CD4-positive, alpha-beta T cell treated with Interleukin-4 for 4 hours (primary cell): ENCODE results near the gene SLC16A13.
A peak's percentile ranks its signal among the peaks of the same experiment; 100 is the strongest.
"Not testable (repeated sequence)": the region's sequence is repeated elsewhere in the genome, so short reads cannot be mapped to it uniquely, and the experiment has no call there.

Experiments used
- DNase-seq: peaks from one replicate; pipeline ENCODE4 v3.0.0-alpha.2; 2020

The SLC16A13 gene

DNA sequence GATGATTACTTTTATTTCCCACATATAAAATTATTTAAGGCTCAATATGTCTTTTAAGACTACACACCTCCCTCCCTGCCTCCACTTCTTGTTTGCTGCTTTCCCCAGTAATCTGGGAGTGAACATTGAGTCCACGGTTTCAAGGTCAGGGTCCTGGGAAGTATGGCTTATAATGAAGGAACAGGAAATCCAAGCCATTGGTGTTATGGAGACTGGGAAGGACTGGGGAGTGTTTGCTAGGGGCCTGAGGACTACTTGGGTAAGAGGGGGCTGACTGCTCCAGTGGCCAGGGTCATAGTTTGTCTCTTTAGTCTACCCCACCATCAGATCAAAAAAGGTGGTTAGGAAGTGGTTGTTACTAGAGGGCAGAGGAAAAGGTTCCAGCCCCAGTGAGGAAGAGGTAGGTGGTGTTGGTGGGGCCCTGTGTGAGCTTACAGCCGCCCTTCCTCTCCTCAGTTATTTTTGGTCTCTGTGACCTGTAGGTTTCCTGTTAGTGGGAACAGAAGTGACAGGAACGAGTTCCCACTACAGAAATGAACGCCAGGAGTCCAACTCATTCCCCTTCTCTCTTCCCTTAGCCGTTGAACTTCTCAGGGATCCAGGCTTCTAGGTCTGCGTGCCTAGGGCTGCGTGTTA is 742 bp upstream of the SLC16A13 start:
- DNase-seq = peak; percentile 64

DNA sequence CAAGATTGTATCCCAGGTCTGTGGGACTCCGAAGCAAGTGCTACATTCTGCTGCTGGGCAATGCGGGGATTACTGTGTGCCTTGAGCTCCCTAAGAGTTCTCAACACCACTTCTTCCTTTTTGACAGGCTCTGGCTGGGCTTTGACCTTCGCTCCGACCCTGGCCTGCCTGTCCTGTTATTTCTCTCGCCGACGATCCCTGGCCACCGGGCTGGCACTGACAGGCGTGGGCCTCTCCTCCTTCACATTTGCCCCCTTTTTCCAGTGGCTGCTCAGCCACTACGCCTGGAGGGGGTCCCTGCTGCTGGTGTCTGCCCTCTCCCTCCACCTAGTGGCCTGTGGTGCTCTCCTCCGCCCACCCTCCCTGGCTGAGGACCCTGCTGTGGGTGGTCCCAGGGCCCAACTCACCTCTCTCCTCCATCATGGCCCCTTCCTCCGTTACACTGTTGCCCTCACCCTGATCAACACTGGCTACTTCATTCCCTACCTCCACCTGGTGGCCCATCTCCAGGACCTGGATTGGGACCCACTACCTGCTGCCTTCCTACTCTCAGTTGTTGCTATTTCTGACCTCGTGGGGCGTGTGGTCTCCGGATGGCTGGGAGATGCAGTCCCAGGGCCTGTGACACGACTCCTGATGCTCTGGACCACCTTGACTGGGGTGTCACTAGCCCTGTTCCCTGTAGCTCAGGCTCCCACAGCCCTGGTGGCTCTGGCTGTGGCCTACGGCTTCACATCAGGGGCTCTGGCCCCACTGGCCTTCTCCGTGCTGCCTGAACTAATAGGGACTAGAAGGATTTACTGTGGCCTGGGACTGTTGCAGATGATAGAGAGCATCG is 2.4 kb downstream of the SLC16A13 start:
- DNase-seq = no peak

DNA sequence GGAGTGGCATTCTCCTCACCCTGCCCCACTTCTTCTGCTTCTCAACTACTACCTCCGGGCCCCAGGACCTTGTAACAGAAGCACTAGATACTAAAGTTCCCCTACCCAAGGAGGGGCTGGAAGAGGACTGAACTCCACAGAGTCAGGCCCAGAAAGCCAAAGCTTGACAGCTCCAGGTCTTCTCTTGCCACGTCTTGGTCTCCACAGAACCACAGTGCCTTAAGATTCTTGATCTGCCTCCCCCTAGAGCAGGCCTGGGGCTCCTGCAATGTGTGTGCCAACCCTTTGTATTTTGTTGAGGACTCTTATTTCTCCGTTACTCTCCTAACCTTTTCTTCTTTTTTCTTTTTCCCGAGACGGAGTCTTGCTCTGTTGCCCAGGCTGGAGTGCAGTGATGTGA is 4.0 kb downstream of the SLC16A13 start:
- DNase-seq = no peak

GRCh38 chr17:7041607-7042500 is 6.0 kb downstream of the SLC16A13 start:
- DNase-seq = no peak

- DNase-seq = peak; percentile 18
Measured at GRCh38 chr17:7042501-7043181, 6.8 kb downstream of the SLC16A13 start.

DNA sequence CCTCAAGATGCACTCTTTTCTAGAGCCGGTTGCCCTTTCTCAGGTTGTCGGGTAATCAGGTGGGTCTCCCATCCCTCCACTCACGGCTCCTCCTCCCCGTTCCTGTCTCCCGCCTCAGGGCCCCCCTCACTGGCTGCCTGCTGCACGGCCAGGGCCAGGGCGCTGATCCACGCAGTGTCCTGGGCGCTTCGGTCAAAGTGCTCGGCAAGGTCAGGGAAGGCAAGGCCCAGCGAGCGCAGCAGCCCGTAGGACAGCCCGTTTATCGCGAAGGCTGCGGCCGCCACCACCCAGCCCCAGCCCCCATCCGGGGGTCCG is 7.3 kb downstream of the SLC16A13 start:
- DNase-seq = no peak

DNA sequence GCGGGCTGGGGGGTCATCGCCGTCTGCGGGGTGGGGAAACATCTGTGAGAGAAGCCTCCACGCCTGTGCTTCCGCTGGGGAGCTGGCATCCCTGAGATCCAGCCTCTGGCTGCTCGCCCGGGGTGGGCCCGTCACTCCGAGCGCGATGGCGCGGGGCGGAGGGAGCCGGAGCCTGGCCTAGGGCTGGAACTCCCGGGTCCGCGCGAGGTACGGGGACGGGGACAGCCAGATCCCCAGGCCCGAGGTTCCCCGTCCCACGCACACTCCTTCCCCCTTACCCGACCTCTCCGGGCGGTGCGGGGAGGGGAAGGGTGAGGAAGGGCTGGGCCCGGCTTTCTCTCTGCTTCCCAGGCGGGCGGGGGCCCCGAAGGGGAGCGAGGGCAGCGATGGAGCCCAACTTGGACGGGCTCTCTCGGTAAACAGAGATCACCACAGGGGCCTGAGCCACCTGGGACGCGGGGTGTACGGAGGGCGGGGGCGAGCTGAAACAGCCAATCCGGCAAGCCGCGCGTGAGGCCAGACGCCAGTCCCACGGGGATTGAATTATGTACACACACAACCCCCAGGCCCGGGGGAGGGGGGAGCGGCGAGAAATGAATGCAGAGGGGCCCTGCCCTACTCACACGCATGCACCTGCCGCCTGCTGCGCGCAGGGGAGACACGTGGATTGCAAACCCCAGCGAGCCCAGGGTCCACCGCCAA is 7.8 kb downstream of the SLC16A13 start, which contains the start of gene SLC16A11:
SLC16A11 (minus strand) TSS at position 596 of the 702 bp plus-strand sequence; CDS start at position 17, 579 bp downstream.
- DNase-seq = no peak

DNA sequence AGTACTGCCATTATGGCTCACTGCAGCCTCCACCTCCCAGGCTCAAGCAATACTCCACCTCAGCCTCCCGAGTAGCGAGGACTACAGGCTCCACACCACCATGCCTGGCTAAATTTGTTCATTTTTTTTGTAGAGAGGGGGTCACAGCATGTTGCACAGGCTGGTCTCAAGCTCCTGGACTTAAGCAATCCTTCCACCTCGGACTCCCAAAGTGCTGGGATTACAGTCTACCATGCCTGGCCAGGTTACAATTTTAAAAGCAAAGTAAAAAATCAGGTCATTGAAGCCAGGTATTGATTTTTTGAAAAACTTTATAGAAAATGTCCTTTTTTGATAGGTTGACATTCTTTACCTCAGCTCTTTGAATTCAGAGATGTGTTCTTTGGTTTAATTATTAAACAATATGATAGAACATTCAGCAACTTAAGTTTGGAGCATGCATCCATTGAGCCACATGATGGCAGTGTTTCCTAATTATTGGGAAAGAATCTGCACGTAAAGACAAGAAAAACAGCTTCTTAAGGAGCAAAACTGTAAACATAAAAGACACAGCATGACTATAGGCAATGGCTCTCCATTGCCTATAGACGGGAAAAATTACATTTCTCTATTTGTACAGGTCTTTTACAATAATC is 9.8 kb downstream of the SLC16A13 start:
- DNase-seq = peak; percentile 83

GRCh38 chr17:7046127-7046724 is 10.4 kb downstream of the SLC16A13 start:
- DNase-seq = peak; percentile 40

DNA sequence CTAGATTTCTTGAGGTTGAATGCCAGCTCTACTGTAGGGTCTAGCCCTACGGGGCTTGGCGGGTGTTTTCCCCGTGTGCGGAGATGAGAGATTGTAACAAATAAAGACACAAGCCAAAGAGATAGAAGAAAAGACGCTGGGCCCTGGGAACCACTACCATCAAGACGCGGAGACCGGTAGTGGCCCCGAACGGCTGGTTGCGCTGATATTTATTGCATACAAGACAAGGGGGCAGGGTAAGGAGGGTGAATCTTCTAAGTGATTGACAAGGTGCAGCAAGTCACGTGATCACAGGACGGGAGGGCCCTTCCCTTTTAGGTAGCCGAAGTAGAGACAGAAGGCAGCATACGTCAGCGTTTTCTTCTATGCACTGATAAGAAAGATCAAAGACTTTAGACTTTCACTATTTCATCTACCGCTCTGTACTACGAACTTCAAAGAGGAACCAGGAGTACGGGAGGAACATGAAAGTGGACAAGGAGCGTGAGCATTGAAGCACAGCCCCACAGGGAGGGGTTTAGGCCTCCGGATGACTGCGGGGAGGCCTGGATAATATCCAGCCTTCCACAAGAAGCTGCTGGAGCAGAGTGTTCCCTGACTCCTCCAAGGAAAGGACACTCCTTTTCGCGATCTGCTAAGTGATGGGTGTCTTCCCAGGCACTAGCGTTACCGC is 11.0 kb downstream of the SLC16A13 start:
- DNase-seq = peak; percentile 92

GRCh38 chr17:7047566-7047965 is 11.8 kb downstream of the SLC16A13 start:
- peak; percentile 27 for DNase-seq

DNA sequence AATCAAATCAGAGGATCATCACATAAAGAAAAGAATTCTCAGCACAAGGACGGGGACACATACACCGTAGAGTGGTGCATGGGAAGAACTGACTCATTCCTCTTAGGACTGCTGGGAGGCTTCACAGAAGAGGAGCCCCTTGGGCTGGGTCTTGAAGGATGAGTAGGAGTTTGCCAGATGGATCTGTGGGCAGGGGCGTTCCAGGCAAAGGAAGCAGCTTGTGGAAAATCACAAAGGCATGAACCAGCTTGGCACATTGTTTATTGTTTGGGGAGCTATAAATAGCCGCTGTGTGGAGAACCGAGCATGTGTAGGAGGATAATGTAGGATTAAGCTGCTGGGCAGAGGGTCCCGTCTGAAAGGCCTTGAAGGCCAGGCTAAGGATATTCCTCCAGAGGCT is 13.2 kb downstream of the SLC16A13 start:
- DNase-seq = no peak

DNA sequence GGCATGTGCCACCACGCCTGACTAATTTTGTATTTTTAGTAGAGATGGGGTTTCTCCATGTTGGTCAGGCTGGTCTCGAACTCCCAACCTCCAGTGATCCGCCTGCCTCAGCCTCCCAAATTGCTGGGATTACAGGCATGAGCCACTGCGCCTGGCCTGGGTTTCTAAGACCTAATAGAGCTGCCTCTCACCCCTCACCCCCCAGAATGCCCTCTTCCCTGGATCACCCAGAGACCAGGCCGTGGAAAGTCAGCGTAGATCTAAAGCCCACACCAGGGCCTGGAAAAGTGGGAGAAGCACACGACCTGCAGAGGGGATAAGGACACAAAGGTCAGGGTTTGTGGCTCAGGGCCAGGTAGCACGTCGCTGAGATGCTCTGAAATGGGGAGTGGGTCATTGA is 14.8 kb downstream of the SLC16A13 start:
- DNase-seq = not testable (repeated sequence)

- no peak for DNase-seq
Measured at GRCh38 chr17:7056386-7056785, 20.6 kb downstream of the SLC16A13 start.

GRCh38 chr17:7058831-7059447 is 23.1 kb downstream of the SLC16A13 start:
- no peak for DNase-seq

DNA sequence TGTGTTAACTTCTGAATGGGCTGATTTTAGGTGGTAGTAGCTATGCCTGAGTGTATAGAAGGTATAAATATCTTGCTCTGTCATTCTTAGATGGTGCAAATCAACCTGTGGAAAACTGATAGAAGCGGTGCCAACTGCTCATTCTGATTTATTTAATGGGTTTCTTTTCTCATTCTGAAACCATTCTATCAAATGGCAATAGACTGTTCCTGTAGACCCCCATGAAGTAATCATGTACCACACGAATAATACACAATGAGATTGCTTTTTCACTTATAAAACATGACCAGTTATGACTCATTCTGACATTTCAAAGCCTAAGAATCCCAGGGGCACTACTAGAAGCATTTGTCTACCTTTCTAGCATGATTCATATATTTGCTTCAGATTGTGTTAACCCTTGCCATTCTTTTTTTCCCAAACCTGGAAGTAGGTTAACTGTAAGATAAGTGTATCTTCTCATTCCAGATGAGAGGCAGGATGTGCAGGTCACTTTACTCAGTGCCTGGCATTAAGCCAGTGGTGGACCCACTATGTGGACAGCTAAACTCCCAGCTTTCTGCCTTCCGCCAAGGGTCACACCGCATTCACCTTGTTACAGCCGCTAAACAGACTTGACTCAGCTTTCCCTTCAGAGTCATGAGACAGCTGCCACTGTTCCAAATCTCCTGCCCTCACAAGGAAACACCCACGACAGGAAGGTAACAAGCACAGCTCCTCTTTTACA is 24.5 kb downstream of the SLC16A13 start:
- DNase-seq = no peak

GRCh38 chr17:7063518-7064094 is 27.8 kb downstream of the SLC16A13 start:
- DNase-seq = no peak

- no peak for DNase-seq
Measured at GRCh38 chr17:7064261-7064660, 28.4 kb downstream of the SLC16A13 start.

DNA sequence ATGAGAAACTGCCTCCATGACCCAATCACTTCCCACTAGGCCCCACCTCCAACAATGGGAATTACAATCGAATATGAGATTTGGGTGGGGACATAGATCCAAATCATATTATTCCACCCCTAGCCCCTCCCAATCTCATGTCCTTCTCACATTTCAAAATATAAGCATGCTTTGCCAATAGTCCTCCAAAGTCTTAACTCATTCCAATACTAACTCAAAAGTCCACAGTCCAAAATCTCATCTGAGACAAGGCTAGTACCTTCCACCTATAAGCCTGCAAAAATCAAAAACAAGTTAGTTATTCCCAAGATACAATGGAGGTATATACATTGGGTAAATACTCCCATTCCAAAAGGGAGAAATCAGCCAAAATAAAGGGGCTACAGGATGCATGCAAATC is 31.4 kb downstream of the SLC16A13 start:
- no peak for DNase-seq
